PC-9 (cell line): Measurements from ENCODE around the gene CEBPA.

Experiments
- EZH2 ChIP-seq: fragments of 200-600 bp; sonication (generic); IDR thresholded peaks from 2 replicates; pipeline ENCODE4 v1.8.0; 2017; ENCODE audit warnings: antibody characterized with exemption, low read depth
- TF ChIP-seq, protein P1 (sequence below): fragments of 200-600 bp; sonication (generic); conservative IDR thresholded peaks from 2 replicates; pipeline ENCODE4 v1.6.1; 2017; ENCODE audit warnings: mixed run types, antibody characterized with exemption, mild to moderate bottlenecking, moderate library complexity

DNA sequence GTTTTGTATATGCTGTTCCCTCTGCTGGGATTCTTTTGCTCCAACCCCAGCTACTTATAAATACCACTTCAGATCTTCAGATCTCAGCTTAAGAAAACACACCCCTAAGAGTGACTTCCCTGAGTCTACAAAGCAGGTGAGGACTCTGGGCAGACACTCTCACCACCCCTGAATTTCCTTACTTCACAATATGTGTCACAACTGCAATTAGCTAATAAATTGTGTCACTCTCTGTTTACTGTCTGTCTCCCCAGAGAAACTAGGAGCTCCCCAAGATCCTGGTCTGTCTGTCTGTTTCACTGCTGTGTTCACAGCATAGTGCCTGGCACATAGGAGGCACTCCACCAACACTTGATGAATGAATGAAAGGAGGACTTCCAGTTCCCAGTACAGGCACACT lies 14.4 kb downstream of the CEBPA start:
- TF ChIP-seq, protein P1, sequence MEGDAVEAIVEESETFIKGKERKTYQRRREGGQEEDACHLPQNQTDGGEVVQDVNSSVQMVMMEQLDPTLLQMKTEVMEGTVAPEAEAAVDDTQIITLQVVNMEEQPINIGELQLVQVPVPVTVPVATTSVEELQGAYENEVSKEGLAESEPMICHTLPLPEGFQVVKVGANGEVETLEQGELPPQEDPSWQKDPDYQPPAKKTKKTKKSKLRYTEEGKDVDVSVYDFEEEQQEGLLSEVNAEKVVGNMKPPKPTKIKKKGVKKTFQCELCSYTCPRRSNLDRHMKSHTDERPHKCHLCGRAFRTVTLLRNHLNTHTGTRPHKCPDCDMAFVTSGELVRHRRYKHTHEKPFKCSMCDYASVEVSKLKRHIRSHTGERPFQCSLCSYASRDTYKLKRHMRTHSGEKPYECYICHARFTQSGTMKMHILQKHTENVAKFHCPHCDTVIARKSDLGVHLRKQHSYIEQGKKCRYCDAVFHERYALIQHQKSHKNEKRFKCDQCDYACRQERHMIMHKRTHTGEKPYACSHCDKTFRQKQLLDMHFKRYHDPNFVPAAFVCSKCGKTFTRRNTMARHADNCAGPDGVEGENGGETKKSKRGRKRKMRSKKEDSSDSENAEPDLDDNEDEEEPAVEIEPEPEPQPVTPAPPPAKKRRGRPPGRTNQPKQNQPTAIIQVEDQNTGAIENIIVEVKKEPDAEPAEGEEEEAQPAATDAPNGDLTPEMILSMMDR = no peak
- TF ChIP-seq EZH2 = no peak
